Activated gamma-delta T cell treated with Interleukin-2 at 50 U/mL for 16 hours (primary cell): Measurements from ENCODE around the gene P2RY2.

Experiments used
- DNase-seq: peaks from one replicate; pipeline ENCODE4 v3.0.0-alpha.2; 2020

The P2RY2 gene

GRCh38 chr11:73209892-73210291 is 8.2 kb upstream of the P2RY2 start:
- DNase-seq, result no peak

GRCh38 chr11:73210916-73211667 is 7.0 kb upstream of the P2RY2 start:
- DNase-seq, result no peak

GRCh38 chr11:73213196-73214143 is 4.6 kb upstream of the P2RY2 start:
- no peak for DNase-seq

GRCh38 chr11:73215191-73216134 is 2.6 kb upstream of the P2RY2 start:
- DNase-seq, result no peak

- DNase-seq, result no peak
Observed at GRCh38 chr11:73216465-73216864, 1.6 kb upstream of the P2RY2 start.

GRCh38 chr11:73217131-73217809 is 811 bp upstream of the P2RY2 start:
- no peak for DNase-seq

GRCh38 chr11:73217810-73218105 is 323 bp upstream of the P2RY2 start:
- no peak for DNase-seq

GRCh38 chr11:73218830-73219215 is 742 bp downstream of the P2RY2 start:
- no peak for DNase-seq

- DNase-seq, result no peak
Observed at GRCh38 chr11:73219396-73220285, 1.6 kb downstream of the P2RY2 start.

- DNase-seq, result no peak
Observed at GRCh38 chr11:73221451-73221850, 3.4 kb downstream of the P2RY2 start.

- no peak for DNase-seq
Observed at GRCh38 chr11:73221996-73222395, 3.9 kb downstream of the P2RY2 start.

- DNase-seq, result no peak
Observed at GRCh38 chr11:73223998-73224730, 6.1 kb downstream of the P2RY2 start.

- no peak for DNase-seq
Observed at GRCh38 chr11:73225001-73225686, 7.1 kb downstream of the P2RY2 start.

GRCh38 chr11:73225851-73226250 is 7.8 kb downstream of the P2RY2 start:
- DNase-seq, result no peak

- no peak for DNase-seq
Observed at GRCh38 chr11:73226297-73227006, 8.4 kb downstream of the P2RY2 start.

GRCh38 chr11:73227571-73228211 is 9.6 kb downstream of the P2RY2 start:
- no peak for DNase-seq

- no peak for DNase-seq
Observed at GRCh38 chr11:73228268-73229134, 10.4 kb downstream of the P2RY2 start.
